Stimulated activated CD8-positive, alpha-beta memory T cell treated with anti-CD3 and anti-CD28 coated beads, Interleukin-12 subunit alpha, Interleukin-12 subunit beta, amount 100 ng/mL, for 24 hours (primary cell): Measurements from ENCODE around the gene PPP1R7.
"Not testable (repeated sequence)": the region's sequence is repeated elsewhere in the genome, so short reads cannot be mapped to it uniquely, and the experiment has no call there.

ENCODE experiments used
- DNase-seq: peaks from one replicate; pipeline ENCODE4 v3.0.0-alpha.2; 2020; ENCODE audit errors: extremely low read depth

PPP1R7 gene

GRCh38 chr2:241193271-241193670, 43.0 kb downstream of the PPP1R7 start:
- DNase-seq: no peak

- no peak for DNase-seq
These were observed 44.5 kb downstream of the PPP1R7 start for GRCh38 chr2:241194811-241195210.

- no peak for DNase-seq
These were observed 45.4 kb downstream of the PPP1R7 start for GRCh38 chr2:241195506-241196130.

- not testable (repeated sequence) for DNase-seq
These were observed 47.0 kb downstream of the PPP1R7 start for GRCh38 chr2:241197246-241197645.

- no peak for DNase-seq
These were observed 47.7 kb downstream of the PPP1R7 start for GRCh38 chr2:241197947-241198346.

- no peak for DNase-seq
These were observed 48.4 kb downstream of the PPP1R7 start for GRCh38 chr2:241198381-241199279.

- DNase-seq: no peak
These were observed 49.0 kb downstream of the PPP1R7 start for GRCh38 chr2:241199286-241199685.

GRCh38 chr2:241199897-241200821, 49.9 kb downstream of the PPP1R7 start:
- no peak for DNase-seq

GRCh38 chr2:241200822-241201395, 50.6 kb downstream of the PPP1R7 start:
- DNase-seq: no peak

- DNase-seq: no peak
These were observed 51.4 kb downstream of the PPP1R7 start for GRCh38 chr2:241201445-241202267.

- DNase-seq: no peak
These were observed 52.0 kb downstream of the PPP1R7 start for GRCh38 chr2:241202268-241202585.

- DNase-seq: no peak
These were observed 52.4 kb downstream of the PPP1R7 start for GRCh38 chr2:241202681-241203080.

- no peak for DNase-seq
These were observed 53.1 kb downstream of the PPP1R7 start for GRCh38 chr2:241203218-241204009.

- no peak for DNase-seq
These were observed 53.7 kb downstream of the PPP1R7 start for GRCh38 chr2:241204010-241204384.

- DNase-seq: no peak
These were observed 54.2 kb downstream of the PPP1R7 start for GRCh38 chr2:241204490-241204889.

GRCh38 chr2:241205086-241205485, 54.8 kb downstream of the PPP1R7 start:
- no peak for DNase-seq

- DNase-seq: no peak
These were observed 56.9 kb downstream of the PPP1R7 start for GRCh38 chr2:241207151-241207550.

GRCh38 chr2:241207641-241208040, 57.4 kb downstream of the PPP1R7 start:
- no peak for DNase-seq

- no peak for DNase-seq
These were observed 57.8 kb downstream of the PPP1R7 start for GRCh38 chr2:241208058-241208457.

- no peak for DNase-seq
These were observed 59.0 kb downstream of the PPP1R7 start for GRCh38 chr2:241209271-241209670.
